Caco-2 (cell line): Measurements from ENCODE around the gene EIF2B5. TPM values are rescaled to one million over a fixed set of nuclear protein-coding genes. Genes with fewer than 3 reads are reported as not detected.

Experiments
- BruUV-seq: library from RNA; stranded (reverse); fragments of 400-500 nt; replicated peaks from 2 replicates; lab custom pipeline; 2021; lab: Mats Ljungman, UMichigan
- CTCF ChIA-PET: fragments of 300-600 bp; sonication (Branson Sonifier 250); formaldehyde crosslinking; loops from one replicate; lab custom pipeline; 2022; ENCODE audit warnings: antibody characterized with exemption; lab: Charles Lee
- POLR2A ChIA-PET: fragments of 300-600 bp; sonication (Branson Sonifier 250); formaldehyde crosslinking; loops from one replicate; lab custom pipeline; 2022; ENCODE audit warnings: antibody characterized with exemption; lab: Charles Lee
- DNase-seq, 2 experiments: peaks; one replicate each; pipeline versions ENCODE4 v3.0.0 to v3.0.0-alpha.2; 2020 to 2022
- H3K27me3 ChIP-seq: replicated peaks from 2 replicates; pipeline ENCODE4 v1.6.0; 2011; ENCODE audit warnings: low read length; ENCODE audit not compliant: control insufficient read depth, insufficient read depth
- H3K36me3 ChIP-seq: 2 replicates; pipeline ENCODE4 v1.5.1; 2011; ENCODE audit warnings: low read length; ENCODE audit not compliant: control insufficient read depth, insufficient read depth
- H3K4me1 ChIP-seq: fragments of 250-450 bp; sonication (Bioruptor Pico); 2 replicates; pipeline ENCODE4 v1.5.1; 2020; ENCODE audit warnings: mild to moderate bottlenecking
- H3K4me3 ChIP-seq: 2 replicates; pipeline ENCODE4 v1.5.1; 2011; ENCODE audit warnings: low read depth, mild to moderate bottlenecking, control low read depth, low read length
- H3K9me3 ChIP-seq: fragments of 250-450 bp; sonication (Bioruptor Pico); 2 replicates; pipeline ENCODE4 v1.5.1; 2020; ENCODE audit warnings: mild to moderate bottlenecking, moderate library complexity
- H3K27ac Mint-ChIP-seq: one replicate; pipeline ENCODE4 v1.8.0; 2022; ENCODE audit warnings: mixed read lengths; ENCODE audit not compliant: unreplicated experiment
- H3K27me3 Mint-ChIP-seq: one replicate; pipeline ENCODE4 v1.8.0; 2022; ENCODE audit warnings: mixed read lengths; ENCODE audit not compliant: insufficient read depth, unreplicated experiment
- H3K36me3 Mint-ChIP-seq: one replicate; pipeline ENCODE4 v1.8.0; 2022; ENCODE audit warnings: mild to moderate bottlenecking, mixed read lengths; ENCODE audit not compliant: insufficient read depth, unreplicated experiment
- H3K4me1 Mint-ChIP-seq: one replicate; pipeline ENCODE4 v1.8.0; 2022; ENCODE audit warnings: low read depth, mixed read lengths; ENCODE audit not compliant: unreplicated experiment
- H3K4me3 Mint-ChIP-seq: one replicate; pipeline ENCODE4 v1.8.0; 2022; ENCODE audit warnings: mild to moderate bottlenecking, moderate library complexity, mixed read lengths; ENCODE audit not compliant: unreplicated experiment
- H3K9me3 Mint-ChIP-seq: one replicate; pipeline ENCODE4 v1.8.0; 2022; ENCODE audit warnings: mixed read lengths; ENCODE audit not compliant: unreplicated experiment
- CTCF ChIP-seq, 2 experiments: fragments of 200-600 bp in 1 of 2; IDR thresholded peaks; 1 replicate in 1 of 2; 2 replicates in 1 of 2; pipeline versions ENCODE4 v1.5.1 to v1.8.0; 2011 to 2022; ENCODE audit warnings: antibody characterized with exemption in 1 of 2, control low read depth in 1 of 2, inconsistent platforms in 1 of 2, low read depth in 1 of 2, low read length in 1 of 2, mild to moderate bottlenecking in 1 of 2, moderate library complexity in 1 of 2; ENCODE audit not compliant: insufficient read depth in 1 of 2, severe bottlenecking in 1 of 2, unreplicated experiment in 1 of 2
- intact Hi-C: fragments of 100-400 bp; cut with micrococcal nuclease; formaldehyde crosslinking; loops from one replicate; pipeline ENCODE4 v1.10.0; 2022; ENCODE audit not compliant: unreplicated experiment
- total RNA-seq: library from RNA; stranded (reverse); gene quantifications from 2 replicates; pipeline ENCODE4 v1.2.3, GENCODE V29; 2022

Gene EIF2B5
- total RNA-seq, 1 experiment from 2014 or later: 43.8 TPM

- Histone ChIP-seq H3K9me3 (no peaks in the 10 kb centered on the region), H3K4me1 (peaks cover 19% of the 10 kb centered on the region), H3K4me3 (peak overlapping the region; percentile 88), H3K36me3 (peaks cover 6% of the 10 kb centered on the region), H3K27me3 (no peaks in the 10 kb centered on the region)
- CTCF ChIA-PET: no interaction called here
- intact Hi-C loops: loop anchor here (2.0 kb wide), 1 partner anchor 123 kb away; the partner anchor contains the start of gene PSMD2
- BruUV-seq: TSS peak; percentile 28
- Mint-ChIP-seq H3K9me3 (no peaks in the 10 kb centered on the region), H3K27ac (peak overlapping the region; percentile 94), H3K36me3 (peaks cover 36% of the 10 kb centered on the region), H3K4me3 (peak overlapping the region; percentile 97), H3K27me3 (no peaks in the 10 kb centered on the region), H3K4me1 (peaks cover 7% of the 10 kb centered on the region)
- no peak for TF ChIP-seq CTCF (IDR thresholded peaks at IDR 0.05; ENCODE audit: insufficient read depth in 1 of 2, low read depth in 1 of 2, low read length in 1 of 2, severe bottlenecking in 1 of 2, unreplicated experiment in 1 of 2)
- DNase-seq: no peak
- POLR2A ChIA-PET: interaction anchor here (0.6 kb wide), 1 partner anchor 42 kb away, joined by 3 read pairs; no protein-coding TSS in a partner anchor
Observed at GRCh38 chr3:184175981-184176376, 40.8 kb downstream of the EIF2B5 start.

- no peaks in the 10 kb centered on the region for H3K27me3 ChIP-seq
- Mint-ChIP-seq H3K4me1 (peaks cover 7% of the 10 kb centered on the region), H3K27me3 (no peaks in the 10 kb centered on the region), H3K9me3 (no peaks in the 10 kb centered on the region), H3K4me3 (peak overlapping the region; percentile 97), H3K36me3 (peaks cover 31% of the 10 kb centered on the region), H3K27ac (no peak overlapping the region)
- no peak for DNase-seq
- no peak for TF ChIP-seq CTCF (IDR thresholded peaks at IDR 0.05; ENCODE audit: insufficient read depth in 1 of 2, low read depth in 1 of 2, low read length in 1 of 2, severe bottlenecking in 1 of 2, unreplicated experiment in 1 of 2)
- no peaks in the 10 kb centered on the region for H3K9me3 ChIP-seq
- intact Hi-C loops: no loop called here
- POLR2A ChIA-PET: interaction anchor here (0.6 kb wide), 1 partner anchor 42 kb away, joined by 3 read pairs; no protein-coding TSS in a partner anchor
- CTCF ChIA-PET: interaction anchor here (0.6 to 1.2 kb wide), 3 partner anchors 9 to 1455 kb away, joined by 3 to 4 read pairs (median 3); partner anchors contain the start of gene ABCF3
- H3K36me3 ChIP-seq: peaks cover 7% of the 10 kb centered on the region
- H3K4me3 ChIP-seq: no peak overlapping the region
- no TSS peak for BruUV-seq
- peaks cover 19% of the 10 kb centered on the region for H3K4me1 ChIP-seq
Observed at GRCh38 chr3:184176377-184177330, 41.5 kb downstream of the EIF2B5 start.

GRCh38 chr3:184177331-184177731 is 42.2 kb downstream of the EIF2B5 start:
- Histone ChIP-seq H3K27me3 (no peaks in the 10 kb centered on the region), H3K9me3 (no peaks in the 10 kb centered on the region), H3K36me3 (peaks cover 7% of the 10 kb centered on the region), H3K4me1 (peaks cover 16% of the 10 kb centered on the region), H3K4me3 (no peak overlapping the region)
- ChIA-PET POLR2A (no interaction called here), CTCF (interaction anchor here (0.6 to 1.2 kb wide), 3 partner anchors 8 to 1456 kb away, joined by 3 to 4 read pairs (median 3); partner anchors contain the start of gene ABCF3)
- no peak overlapping the region for H3K27ac Mint-ChIP-seq
- no peaks in the 10 kb centered on the region for H3K9me3 Mint-ChIP-seq
- no peak overlapping the region for H3K4me3 Mint-ChIP-seq
- intact Hi-C loops: no loop called here
- peaks cover 32% of the 10 kb centered on the region for H3K36me3 Mint-ChIP-seq
- H3K27me3 Mint-ChIP-seq: no peaks in the 10 kb centered on the region
- BruUV-seq: no TSS peak
- no peak for DNase-seq
- peaks cover 7% of the 10 kb centered on the region for H3K4me1 Mint-ChIP-seq
- TF ChIP-seq CTCF (IDR thresholded peaks at IDR 0.05; ENCODE audit: insufficient read depth in 1 of 2, low read depth in 1 of 2, low read length in 1 of 2, severe bottlenecking in 1 of 2, unreplicated experiment in 1 of 2): no peak
